DND-41 (cell line): ENCODE measurements around the gene SMPD3.

Experiments
- ATAC-seq: fragments of 200-7000 bp; cut with Tn5 transposase; 3 replicates; pipeline ENCODE4 v1.9.1; 2021; ENCODE audit warnings: low read depth; ENCODE audit not compliant: insufficient read depth
- DNase-seq: peaks from one replicate; pipeline ENCODE4 v3.0.0-alpha.2; 2020
- H2AFZ ChIP-seq: 2 replicates; pipeline ENCODE4 v1.6.0; 2012; ENCODE audit warnings: low read depth, low read length
- H3K27ac ChIP-seq: 2 replicates; pipeline ENCODE4 v1.5.1; 2012; ENCODE audit warnings: low read length, inconsistent platforms
- H3K27me3 ChIP-seq: fragments of 200-600 bp; sonication (generic); 2 replicates; pipeline ENCODE4 v1.6.0; 2012; ENCODE audit warnings: low read length, mild to moderate bottlenecking, inconsistent platforms; ENCODE audit not compliant: insufficient read depth, poor library complexity
- H3K36me3 ChIP-seq: 2 replicates; pipeline ENCODE4 v1.5.1; 2012; ENCODE audit warnings: low read length, inconsistent platforms; ENCODE audit not compliant: insufficient read depth
- H3K4me1 ChIP-seq: 2 replicates; pipeline ENCODE4 v1.5.1; 2012; ENCODE audit warnings: mild to moderate bottlenecking, low read length; ENCODE audit not compliant: insufficient read depth
- H3K4me2 ChIP-seq: 2 replicates; pipeline ENCODE4 v1.6.0; 2012; ENCODE audit warnings: mild to moderate bottlenecking, moderate library complexity, low read length, inconsistent platforms; ENCODE audit not compliant: insufficient read depth
- H3K4me3 ChIP-seq, 2 experiments: fragments of 200-600 bp in 1 of 2; shearing (Covaris generic) in 1 of 2; 2 replicates each; pipeline ENCODE4 v1.5.1; 2012 to 2016; ENCODE audit warnings: inconsistent platforms in 2 of 2, low read length in 2 of 2, mild to moderate bottlenecking in 2 of 2, low read depth in 1 of 2, moderate library complexity in 1 of 2
- H3K79me2 ChIP-seq: 2 replicates; pipeline ENCODE4 v1.6.0; 2012; ENCODE audit warnings: low read length, inconsistent platforms; ENCODE audit not compliant: insufficient read depth
- H3K9ac ChIP-seq: 2 replicates; pipeline ENCODE4 v1.6.0; 2012; ENCODE audit warnings: low read depth, mild to moderate bottlenecking, inconsistent platforms, low read length, moderate library complexity
- H3K9me3 ChIP-seq: 2 replicates; pipeline ENCODE4 v1.5.1; 2012; ENCODE audit warnings: low read length, moderate library complexity, mild to moderate bottlenecking, inconsistent platforms; ENCODE audit not compliant: insufficient read depth, severe bottlenecking
- H4K20me1 ChIP-seq: 2 replicates; pipeline ENCODE4 v1.6.0; 2012; ENCODE audit warnings: low read length; ENCODE audit not compliant: insufficient read depth
- CTCF ChIP-seq: IDR thresholded peaks from 2 replicates; pipeline ENCODE4 v1.5.1; 2012; ENCODE audit warnings: borderline replicate concordance, low read length, moderate library complexity, mild to moderate bottlenecking; ENCODE audit not compliant: poor library complexity, severe bottlenecking; ENCODE audit errors: extremely low read depth
- EZH2 ChIP-seq: IDR thresholded peaks from 3 replicates; pipeline ENCODE4 v1.6.1; 2012; ENCODE audit warnings: borderline replicate concordance, low read depth, mild to moderate bottlenecking, moderate library complexity, low read length, inconsistent platforms; ENCODE audit not compliant: severe bottlenecking

Gene SMPD3

GRCh38 chr16:68404736-68405345 lies 43.5 kb downstream of the SMPD3 start:
- Histone ChIP-seq H3K4me1 (peaks cover 13% of the 10 kb centered on the region), H3K36me3 (no peaks in the 10 kb centered on the region), H3K79me2 (no peaks in the 10 kb centered on the region), H3K4me2 (no peak overlapping the region), H3K9ac (no peak overlapping the region), H4K20me1 (no peaks in the 10 kb centered on the region), H2AFZ (no peak overlapping the region), H3K27me3 (no peaks in the 10 kb centered on the region), H3K9me3 (no peaks in the 10 kb centered on the region), H3K4me3 (no peak overlapping the region), H3K27ac (no peak overlapping the region; the same call in 1 of the 2 replicates)
- TF ChIP-seq CTCF, result no peak
- no peak for TF ChIP-seq EZH2
- no peak for DNase-seq
- ATAC-seq, result no peak

GRCh38 chr16:68403704-68404103 lies 44.6 kb downstream of the SMPD3 start:
- Histone ChIP-seq H4K20me1 (no peaks in the 10 kb centered on the region), H3K4me1 (peaks cover 4% of the 10 kb centered on the region; the same call in 1 of the 2 replicates), H3K79me2 (no peaks in the 10 kb centered on the region), H3K4me2 (no peak overlapping the region), H3K36me3 (no peaks in the 10 kb centered on the region), H3K9ac (no peak overlapping the region), H3K4me3 (no peak overlapping the region), H3K9me3 (no peaks in the 10 kb centered on the region), H2AFZ (no peak overlapping the region), H3K27ac (no peak overlapping the region), H3K27me3 (no peaks in the 10 kb centered on the region)
- ATAC-seq, result no peak
- DNase-seq, result no peak
- TF ChIP-seq CTCF, result no peak
- no peak for TF ChIP-seq EZH2

GRCh38 chr16:68403177-68403576 lies 45.1 kb downstream of the SMPD3 start:
- Histone ChIP-seq H2AFZ (no peak overlapping the region), H3K4me1 (0 out of 2 replicates have a peak, but pooled peaks cover 2% of the 10 kb centered on the region), H4K20me1 (no peaks in the 10 kb centered on the region), H3K4me2 (no peak overlapping the region), H3K27ac (no peak overlapping the region), H3K9ac (no peak overlapping the region), H3K4me3 (no peak overlapping the region), H3K27me3 (no peaks in the 10 kb centered on the region), H3K9me3 (no peaks in the 10 kb centered on the region), H3K79me2 (no peaks in the 10 kb centered on the region), H3K36me3 (no peaks in the 10 kb centered on the region)
- DNase-seq (no peak), ATAC-seq (no peak)
- no peak for TF ChIP-seq CTCF
- TF ChIP-seq EZH2, result no peak

- Histone ChIP-seq H3K4me1 (0 out of 2 replicates have a peak, but pooled peaks cover 2% of the 10 kb centered on the region), H2AFZ (no peak overlapping the region), H3K79me2 (no peaks in the 10 kb centered on the region), H3K27ac (no peak overlapping the region), H3K9ac (no peak overlapping the region), H3K4me3 (no peak overlapping the region), H3K36me3 (no peaks in the 10 kb centered on the region), H3K27me3 (no peaks in the 10 kb centered on the region), H3K4me2 (no peak overlapping the region), H4K20me1 (no peaks in the 10 kb centered on the region), H3K9me3 (no peaks in the 10 kb centered on the region)
- TF ChIP-seq CTCF, result no peak
- TF ChIP-seq EZH2, result no peak
- no peak for DNase-seq
- ATAC-seq, result no peak
Measured at GRCh38 chr16:68402748-68403040, 45.6 kb downstream of the SMPD3 start.
